Upper lobe of left lung (tissue), 4 donors: ENCODE data around the gene SLITRK5.

Experiments
- CTCF ChIP-seq, 6 experiments: fragments of 450-650 bp in 4 of 6; fragments of 200-600 bp in 2 of 6; sonication (generic) in 2 of 6; IDR thresholded peaks; one replicate each; pipeline ENCODE4 v1.5.1; 2016 to 2019; ENCODE audit warnings: antibody characterized with exemption in 6 of 6
- POLR2A ChIP-seq, 4 donors: fragments of 450-650 bp; IDR thresholded peaks; one replicate each; pipeline ENCODE4 v1.5.1; 2016 to 2017; ENCODE audit warnings: antibody characterized with exemption in 4 of 4, mild to moderate bottlenecking in 2 of 4

GRCh38 chr13:87677043-87677495, 5.9 kb downstream of the SLITRK5 start:
- no peak for TF ChIP-seq POLR2A (IDR thresholded peaks at IDR 0.05)
- no peak for TF ChIP-seq CTCF (IDR thresholded peaks at IDR 0.05)
